ENCODE results near the gene ZBTB17.

ZBTB17 gene

GRCh38 chr1:15948091-15948591 is 27.8 kb downstream of the ZBTB17 start:
- no peak for DNase-seq (ENCODE audit: low read depth in 2 of 3, low spot score in 1 of 3)

GRCh38 chr1:15947382-15948090 is 28.4 kb downstream of the ZBTB17 start:
- DNase-seq (ENCODE audit: low read depth in 2 of 3, low spot score in 1 of 3), result no peak

- DNase-seq (ENCODE audit: low read depth in 2 of 3, low spot score in 1 of 3), result no peak
These were observed 29.1 kb downstream of the ZBTB17 start for GRCh38 chr1:15946571-15947381.

- DNase-seq (ENCODE audit: low read depth in 2 of 3, low spot score in 1 of 3), result no peak
These were observed 30.0 kb downstream of the ZBTB17 start for GRCh38 chr1:15945832-15946448.

- DNase-seq (ENCODE audit: low read depth in 2 of 3, low spot score in 1 of 3), result no peak
These were observed 30.7 kb downstream of the ZBTB17 start for GRCh38 chr1:15945011-15945831.

- DNase-seq (ENCODE audit: low read depth in 2 of 3, low spot score in 1 of 3), result no peak
These were observed 31.4 kb downstream of the ZBTB17 start for GRCh38 chr1:15944308-15945010.

GRCh38 chr1:15943992-15944307 is 32.0 kb downstream of the ZBTB17 start:
- no peak for DNase-seq (ENCODE audit: low read depth in 2 of 3, low spot score in 1 of 3)

GRCh38 chr1:15943328-15943991 is 32.4 kb downstream of the ZBTB17 start:
- no peak for DNase-seq (ENCODE audit: low read depth in 2 of 3, low spot score in 1 of 3)

- no peak for DNase-seq (ENCODE audit: low read depth in 2 of 3, low spot score in 1 of 3)
These were observed 33.1 kb downstream of the ZBTB17 start for GRCh38 chr1:15942661-15943327.

- DNase-seq (ENCODE audit: low read depth in 2 of 3, low spot score in 1 of 3), result no peak
These were observed 33.8 kb downstream of the ZBTB17 start for GRCh38 chr1:15941899-15942660.

- no peak for DNase-seq (ENCODE audit: low read depth in 2 of 3, low spot score in 1 of 3)
These were observed 34.7 kb downstream of the ZBTB17 start for GRCh38 chr1:15941044-15941840.

GRCh38 chr1:15940110-15941043 is 35.5 kb downstream of the ZBTB17 start:
- DNase-seq (ENCODE audit: low read depth in 2 of 3, low spot score in 1 of 3), result no peak

GRCh38 chr1:15939181-15940109 is 36.5 kb downstream of the ZBTB17 start:
- DNase-seq (ENCODE audit: low read depth in 2 of 3, low spot score in 1 of 3), result no peak

- DNase-seq (ENCODE audit: low read depth in 2 of 3, low spot score in 1 of 3), result no peak
These were observed 37.2 kb downstream of the ZBTB17 start for GRCh38 chr1:15938628-15939161.

- DNase-seq (ENCODE audit: low read depth in 2 of 3, low spot score in 1 of 3), result no peak
These were observed 38.2 kb downstream of the ZBTB17 start for GRCh38 chr1:15937706-15938168.

All from stimulated activated CD4-positive, alpha-beta T cell treated with anti-CD3 and anti-CD28 coated beads, Interleukin-12 subunit alpha, Interleukin-12 subunit beta, amount 100 ng/mL, for 48 hours (primary cell).